GM18520 (cell line): ENCODE data around the gene PRDM15.

ENCODE experiments used
- ATAC-seq: cut with Tn5 transposase; IDR thresholded peaks from one replicate; pipeline ENCODE4 v1.9.1; 2021; ENCODE audit not compliant: unreplicated experiment

The PRDM15 gene

GRCh38 chr21:41784456-41785102 lies 94.6 kb downstream of the PRDM15 start:
- ATAC-seq, result no peak

- no peak for ATAC-seq
Measured at GRCh38 chr21:41783476-41784180, 95.5 kb downstream of the PRDM15 start.

- no peak for ATAC-seq
Measured at GRCh38 chr21:41781050-41781410, 98.1 kb downstream of the PRDM15 start.

- no peak for ATAC-seq
Measured at GRCh38 chr21:41780337-41781049, 98.7 kb downstream of the PRDM15 start.

- ATAC-seq, result no peak
Measured at GRCh38 chr21:41779659-41780058, 99.5 kb downstream of the PRDM15 start.

- no peak for ATAC-seq
Measured at GRCh38 chr21:41778930-41779600, 100.1 kb downstream of the PRDM15 start.

GRCh38 chr21:41777951-41778815 lies 101.0 kb downstream of the PRDM15 start:
- no peak for ATAC-seq

GRCh38 chr21:41776778-41777177 lies 102.4 kb downstream of the PRDM15 start:
- ATAC-seq, result no peak

- ATAC-seq, result no peak
Measured at GRCh38 chr21:41775149-41775472, 104.0 kb downstream of the PRDM15 start.

GRCh38 chr21:41774467-41775148 lies 104.5 kb downstream of the PRDM15 start:
- ATAC-seq, result no peak

- ATAC-seq, result no peak
Measured at GRCh38 chr21:41772351-41773080, 106.6 kb downstream of the PRDM15 start.

GRCh38 chr21:41771625-41771945 lies 107.6 kb downstream of the PRDM15 start:
- ATAC-seq, result no peak

- ATAC-seq, result no peak
Measured at GRCh38 chr21:41770901-41771624, 108.1 kb downstream of the PRDM15 start.

GRCh38 chr21:41769933-41770332 lies 109.2 kb downstream of the PRDM15 start:
- ATAC-seq, result no peak

GRCh38 chr21:41769521-41769920 lies 109.6 kb downstream of the PRDM15 start:
- no peak for ATAC-seq

GRCh38 chr21:41769111-41769510 lies 110.0 kb downstream of the PRDM15 start:
- ATAC-seq, result no peak

GRCh38 chr21:41768437-41769042 lies 110.6 kb downstream of the PRDM15 start:
- ATAC-seq, result no peak

GRCh38 chr21:41767606-41768436 lies 111.3 kb downstream of the PRDM15 start:
- ATAC-seq, result no peak
